ENCODE data around the gene ISOC2.
"Not testable (repeated sequence)": the region's sequence is repeated elsewhere in the genome, so short reads cannot be mapped to it uniquely, and the experiment has no call there.

Gene ISOC2

GRCh38 chr19:55440411-55441105 is 20.9 kb downstream of the ISOC2 start:
- H3K4me3 Mint-ChIP-seq = peak overlapping the region; percentile 2
- H3K4me1 Mint-ChIP-seq (ENCODE audit: low read depth) = peaks cover 42% of the 10 kb centered on the region
- no peaks in the 10 kb centered on the region for H3K9me3 Mint-ChIP-seq
- H3K36me3 Mint-ChIP-seq (ENCODE audit: low read depth) = no peaks in the 10 kb centered on the region
- peak overlapping the region; percentile 66 for H3K27ac Mint-ChIP-seq
- intact Hi-C loops (cut with micrococcal nuclease) = no loop called here
- H3K27me3 Mint-ChIP-seq = peaks cover 83% of the 10 kb centered on the region

GRCh38 chr19:55439052-55439451 is 22.4 kb downstream of the ISOC2 start:
- no peak overlapping the region for H3K27ac Mint-ChIP-seq
- no peaks in the 10 kb centered on the region for H3K9me3 Mint-ChIP-seq
- peaks cover 42% of the 10 kb centered on the region for H3K4me1 Mint-ChIP-seq (ENCODE audit: low read depth)
- intact Hi-C loops (cut with micrococcal nuclease) = no loop called here
- peaks cover 68% of the 10 kb centered on the region for H3K27me3 Mint-ChIP-seq
- H3K36me3 Mint-ChIP-seq (ENCODE audit: low read depth) = no peaks in the 10 kb centered on the region
- no peak overlapping the region for H3K4me3 Mint-ChIP-seq

GRCh38 chr19:55437410-55437809 is 24.0 kb downstream of the ISOC2 start:
- H3K27me3 Mint-ChIP-seq = peaks cover 60% of the 10 kb centered on the region
- intact Hi-C loops (cut with micrococcal nuclease) = no loop called here
- H3K4me3 Mint-ChIP-seq = no peak overlapping the region
- H3K4me1 Mint-ChIP-seq (ENCODE audit: low read depth) = peaks cover 34% of the 10 kb centered on the region
- H3K27ac Mint-ChIP-seq = no peak overlapping the region
- H3K36me3 Mint-ChIP-seq (ENCODE audit: low read depth) = no peaks in the 10 kb centered on the region
- no peaks in the 10 kb centered on the region for H3K9me3 Mint-ChIP-seq

GRCh38 chr19:55436847-55437246 is 24.6 kb downstream of the ISOC2 start:
- Mint-ChIP-seq H3K27ac (no peak overlapping the region), H3K36me3 (ENCODE audit: low read depth) (no peaks in the 10 kb centered on the region), H3K4me1 (ENCODE audit: low read depth) (peaks cover 33% of the 10 kb centered on the region), H3K27me3 (peaks cover 61% of the 10 kb centered on the region), H3K9me3 (no peaks in the 10 kb centered on the region), H3K4me3 (no peak overlapping the region)
- intact Hi-C loops (cut with micrococcal nuclease) = no loop called here

GRCh38 chr19:55435020-55435419 is 26.4 kb downstream of the ISOC2 start:
- Mint-ChIP-seq H3K9me3 (no peaks in the 10 kb centered on the region), H3K4me3 (no peak overlapping the region), H3K4me1 (ENCODE audit: low read depth) (peaks cover 17% of the 10 kb centered on the region), H3K27me3 (peaks cover 60% of the 10 kb centered on the region), H3K27ac (no peak overlapping the region), H3K36me3 (ENCODE audit: low read depth) (no peaks in the 10 kb centered on the region)
- intact Hi-C loops (cut with micrococcal nuclease) = no loop called here

GRCh38 chr19:55434356-55434919 is 27.0 kb downstream of the ISOC2 start:
- Mint-ChIP-seq H3K27me3 (peaks cover 59% of the 10 kb centered on the region), H3K4me3 (no peak overlapping the region), H3K4me1 (ENCODE audit: low read depth) (peaks cover 11% of the 10 kb centered on the region), H3K27ac (no peak overlapping the region), H3K36me3 (ENCODE audit: low read depth) (no peaks in the 10 kb centered on the region), H3K9me3 (no peaks in the 10 kb centered on the region)
- intact Hi-C loops (cut with micrococcal nuclease) = no loop called here

GRCh38 chr19:55433292-55433691 is 28.1 kb downstream of the ISOC2 start:
- Mint-ChIP-seq H3K9me3 (no peaks in the 10 kb centered on the region), H3K4me3 (no peak overlapping the region), H3K27ac (no peak overlapping the region), H3K27me3 (peaks cover 58% of the 10 kb centered on the region), H3K4me1 (ENCODE audit: low read depth) (peaks cover 5% of the 10 kb centered on the region), H3K36me3 (ENCODE audit: low read depth) (no peaks in the 10 kb centered on the region)
- intact Hi-C loops (cut with micrococcal nuclease) = no loop called here

- Mint-ChIP-seq H3K9me3 (no peaks in the 10 kb centered on the region), H3K4me1 (ENCODE audit: low read depth) (peaks cover 2% of the 10 kb centered on the region), H3K27me3 (peaks cover 58% of the 10 kb centered on the region), H3K27ac (no peak overlapping the region), H3K36me3 (ENCODE audit: low read depth) (no peaks in the 10 kb centered on the region), H3K4me3 (no peak overlapping the region)
- intact Hi-C loops (cut with micrococcal nuclease) = no loop called here
These were observed 29.0 kb downstream of the ISOC2 start for GRCh38 chr19:55432241-55432959.

- Mint-ChIP-seq H3K36me3 (ENCODE audit: low read depth) (no peaks in the 10 kb centered on the region), H3K27me3 (peaks cover 54% of the 10 kb centered on the region), H3K27ac (no peak overlapping the region), H3K4me3 (no peak overlapping the region), H3K9me3 (no peaks in the 10 kb centered on the region), H3K4me1 (ENCODE audit: low read depth) (no peaks in the 10 kb centered on the region)
- intact Hi-C loops (cut with micrococcal nuclease) = no loop called here
These were observed 30.3 kb downstream of the ISOC2 start for GRCh38 chr19:55431183-55431582.

GRCh38 chr19:55426042-55426441 is 35.4 kb downstream of the ISOC2 start:
- Mint-ChIP-seq H3K4me3 (no peak overlapping the region), H3K9me3 (no peaks in the 10 kb centered on the region), H3K27me3 (peaks cover 61% of the 10 kb centered on the region), H3K4me1 (ENCODE audit: low read depth) (no peaks in the 10 kb centered on the region), H3K27ac (no peak overlapping the region), H3K36me3 (ENCODE audit: low read depth) (no peaks in the 10 kb centered on the region)
- intact Hi-C loops (cut with micrococcal nuclease) = no loop called here

- no peak overlapping the region for H3K27ac Mint-ChIP-seq
- no peaks in the 10 kb centered on the region for H3K36me3 Mint-ChIP-seq (ENCODE audit: low read depth)
- no peaks in the 10 kb centered on the region for H3K9me3 Mint-ChIP-seq
- peaks cover 58% of the 10 kb centered on the region for H3K27me3 Mint-ChIP-seq
- H3K4me1 Mint-ChIP-seq (ENCODE audit: low read depth) = no peaks in the 10 kb centered on the region
- intact Hi-C loops (cut with micrococcal nuclease) = no loop called here
- no peak overlapping the region for H3K4me3 Mint-ChIP-seq
These were observed 36.9 kb downstream of the ISOC2 start for GRCh38 chr19:55424518-55424917.

- H3K9me3 Mint-ChIP-seq = no peaks in the 10 kb centered on the region
- intact Hi-C loops (cut with micrococcal nuclease) = no loop called here
- H3K27me3 Mint-ChIP-seq = peaks cover 51% of the 10 kb centered on the region
- H3K27ac Mint-ChIP-seq = no peak overlapping the region
- H3K36me3 Mint-ChIP-seq (ENCODE audit: low read depth) = no peaks in the 10 kb centered on the region
- peaks cover 3% of the 10 kb centered on the region for H3K4me1 Mint-ChIP-seq (ENCODE audit: low read depth)
- no peak overlapping the region for H3K4me3 Mint-ChIP-seq
These were observed 38.0 kb downstream of the ISOC2 start for GRCh38 chr19:55423225-55424005.

GRCh38 chr19:55421281-55421680 is 40.2 kb downstream of the ISOC2 start:
- H3K4me1 Mint-ChIP-seq (ENCODE audit: low read depth) = peaks cover 14% of the 10 kb centered on the region
- H3K4me3 Mint-ChIP-seq; H3K27ac Mint-ChIP-seq; H3K9me3 Mint-ChIP-seq; intact Hi-C loops (cut with micrococcal nuclease); H3K36me3 Mint-ChIP-seq (ENCODE audit: low read depth): not testable (repeated sequence)
- peaks cover 37% of the 10 kb centered on the region for H3K27me3 Mint-ChIP-seq

Measured in dendritic cell treated with granulocyte-macrophage colony-stimulating factor and Interleukin-4, amounts not matched to agents 40 ng/mL and 50 ng/mL, for 4 days (primary cell).